GM12874 (cell line): ENCODE data around the gene MGLL.

Experiments used
- CTCF ChIP-seq: IDR thresholded peaks from 2 replicates; pipeline ENCODE4 v1.5.1; 2011; ENCODE audit warnings: low read depth, mild to moderate bottlenecking, control low read depth, low read length, moderate library complexity; ENCODE audit not compliant: insufficient read depth

MGLL gene

GRCh38 chr3:127720985-127721935 lies 101.1 kb downstream of the MGLL start:
- TF ChIP-seq CTCF = no peak

- TF ChIP-seq CTCF = no peak
These were observed 102.0 kb downstream of the MGLL start for GRCh38 chr3:127720161-127720823.

- TF ChIP-seq CTCF = no peak
These were observed 102.9 kb downstream of the MGLL start for GRCh38 chr3:127719369-127719768.

- TF ChIP-seq CTCF = no peak
These were observed 103.4 kb downstream of the MGLL start for GRCh38 chr3:127718916-127719290.

- no peak for TF ChIP-seq CTCF
These were observed 103.9 kb downstream of the MGLL start for GRCh38 chr3:127718245-127718915.

- no peak for TF ChIP-seq CTCF
These were observed 104.7 kb downstream of the MGLL start for GRCh38 chr3:127717357-127718244.
